RWPE1 (cell line): Measurements from ENCODE around the gene C16orf86.

Experiments
- CTCF ChIA-PET: fragments of 350-600 bp; sonication (Branson Sonifier 250); formaldehyde crosslinking; extraction: SDS; loops from one replicate; lab custom pipeline; 2021; lab: Yijun Ruan, JAX
- POLR2A ChIA-PET: fragments of 400-600 bp; formaldehyde crosslinking; extraction: SDS; loops from one replicate; lab custom pipeline; 2020; ENCODE audit warnings: antibody characterized with exemption; ENCODE audit not compliant: low non-redundant PET; lab: Yijun Ruan, JAX
- DNase-seq: peaks from one replicate; pipeline ENCODE4 v3.0.0; 2012; ENCODE audit warnings: low spot score
- H3K27ac ChIP-seq: fragments of 450-650 bp; 2 replicates; pipeline ENCODE4 v1.5.1; 2017
- CTCF ChIP-seq: fragments of 450-650 bp; conservative IDR thresholded peaks from 2 replicates; pipeline ENCODE4 v1.5.1; 2017; ENCODE audit warnings: low read depth, mild to moderate bottlenecking

C16orf86 gene

DNA sequence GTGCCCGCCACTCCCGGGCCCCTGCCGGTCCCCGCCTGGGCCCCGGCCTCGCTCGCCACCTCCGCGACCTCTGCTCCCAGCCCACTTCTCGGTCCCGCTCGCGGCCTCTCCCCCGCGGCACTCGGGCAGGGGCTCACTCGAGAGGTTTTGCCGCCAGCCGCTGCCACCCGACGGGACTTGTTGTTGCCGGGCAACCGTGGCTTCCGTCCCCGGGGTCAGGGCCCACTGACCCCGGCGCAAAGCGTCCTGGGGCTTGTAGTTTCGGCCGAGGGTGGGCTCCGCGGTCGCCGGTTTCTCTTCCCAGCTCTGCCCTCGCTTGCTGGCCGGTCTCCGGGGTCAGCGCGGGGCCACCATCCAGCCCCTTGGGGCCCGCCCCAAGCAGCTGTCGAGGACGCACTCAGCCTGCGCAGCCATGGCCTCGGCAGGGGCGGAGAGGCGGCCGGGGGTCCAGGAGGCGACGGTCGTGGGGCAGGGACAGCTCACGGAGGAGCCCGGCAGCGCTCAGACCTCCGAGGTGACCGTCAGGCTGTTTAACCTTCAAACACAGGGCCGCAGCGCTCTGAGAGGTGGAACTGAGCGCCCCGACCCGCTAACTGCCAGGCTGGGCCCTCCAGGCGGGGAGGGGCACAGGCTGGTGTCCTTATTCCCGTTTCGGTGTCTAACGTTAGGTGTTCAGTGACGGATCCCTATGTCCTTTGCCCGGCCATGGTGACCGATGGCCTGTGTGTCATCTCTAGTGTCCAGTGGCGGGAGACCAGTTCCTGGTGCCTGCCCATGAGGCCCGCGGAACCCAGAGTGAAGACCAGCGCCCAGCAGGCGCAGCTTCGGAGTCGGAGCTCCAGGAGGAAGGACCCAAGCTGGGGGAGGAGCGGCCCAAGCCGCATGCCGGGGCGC lies at the start of gene C16orf86, which contains the start of gene ENKD1:
C16orf86 (plus strand) TSS at position 256 of the 894 bp plus-strand sequence; CDS start at position 413, 157 bp downstream.
ENKD1 (minus strand) TSS at position 192 of the 894 bp plus-strand sequence. CDS start 308 bp downstream, outside the sequence.
- CTCF ChIA-PET = interaction anchor here (0.7 to 3.1 kb wide), 5 partner anchors 120 to 203 kb away, joined by 3 to 15 read pairs (median 5); no protein-coding TSS in a partner anchor
- POLR2A ChIA-PET = no interaction called here
- H3K27ac ChIP-seq = peak within 1 kb of the TSS; percentile 80
- no peak for TF ChIP-seq CTCF
- DNase-seq = peak; percentile 83

GRCh38 chr16:67628216-67628615 lies 38.4 kb upstream of the C16orf86 start:
- TF ChIP-seq CTCF = no peak
- H3K27ac ChIP-seq = no peak overlapping the region
- CTCF ChIA-PET = interaction anchor here (0.6 kb wide), 1 partner anchor 218 kb away, joined by 4 read pairs; no protein-coding TSS in a partner anchor
- POLR2A ChIA-PET = interaction anchor here (0.6 kb wide), 1 partner anchor 123 kb away, joined by 4 read pairs; no protein-coding TSS in a partner anchor
- no peak for DNase-seq

DNA sequence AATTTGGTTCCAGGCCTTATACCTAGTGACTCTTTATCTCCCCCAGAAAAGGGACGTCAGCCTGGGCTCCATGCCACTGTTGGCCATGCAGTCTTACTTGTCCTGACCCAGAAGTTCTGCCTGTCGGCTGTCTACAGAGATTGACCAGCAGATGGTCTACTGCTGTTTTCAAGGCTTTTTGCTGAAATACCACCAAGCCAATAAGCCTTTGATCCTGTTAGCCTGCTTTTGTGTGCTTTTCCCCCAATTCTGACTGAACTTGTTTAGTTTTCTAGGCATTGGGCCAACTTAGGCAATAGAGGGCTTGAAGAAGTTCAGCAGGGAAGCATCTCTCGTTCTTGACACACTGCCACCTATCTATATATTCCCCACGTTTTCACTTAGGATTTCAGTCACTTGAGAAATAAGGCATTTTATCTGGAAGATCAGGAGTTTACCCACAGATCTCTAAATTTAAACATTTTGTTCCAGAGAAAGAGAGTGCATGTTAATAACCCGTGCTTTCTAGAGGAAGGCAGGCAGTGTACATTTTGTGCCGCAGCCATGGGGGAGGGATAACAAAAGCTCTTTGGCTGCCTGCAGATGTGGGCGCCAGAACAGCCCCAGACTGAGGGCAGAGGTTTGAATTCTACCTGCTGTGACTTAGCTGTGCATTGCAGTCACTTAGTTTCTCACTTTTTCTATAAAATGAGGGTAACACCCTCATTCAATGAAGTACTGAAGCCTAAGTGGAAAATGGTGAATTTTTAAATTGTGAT lies 34.0 kb upstream of the C16orf86 start:
- POLR2A ChIA-PET = no interaction called here
- CTCF ChIA-PET = interaction anchor here (0.5 to 0.6 kb wide), 2 partner anchors 56 to 112 kb away, joined by 3 read pairs; no protein-coding TSS in a partner anchor
- DNase-seq = no peak
- no peak overlapping the region for H3K27ac ChIP-seq
- TF ChIP-seq CTCF = no peak

- no peak overlapping the region; the same call in 1 of the 2 replicates for H3K27ac ChIP-seq
- ChIA-PET POLR2A (no interaction called here), CTCF (no interaction called here)
- TF ChIP-seq CTCF = no peak
- DNase-seq = no peak
Observed at GRCh38 chr16:67636713-67637112, 29.9 kb upstream of the C16orf86 start.

DNA sequence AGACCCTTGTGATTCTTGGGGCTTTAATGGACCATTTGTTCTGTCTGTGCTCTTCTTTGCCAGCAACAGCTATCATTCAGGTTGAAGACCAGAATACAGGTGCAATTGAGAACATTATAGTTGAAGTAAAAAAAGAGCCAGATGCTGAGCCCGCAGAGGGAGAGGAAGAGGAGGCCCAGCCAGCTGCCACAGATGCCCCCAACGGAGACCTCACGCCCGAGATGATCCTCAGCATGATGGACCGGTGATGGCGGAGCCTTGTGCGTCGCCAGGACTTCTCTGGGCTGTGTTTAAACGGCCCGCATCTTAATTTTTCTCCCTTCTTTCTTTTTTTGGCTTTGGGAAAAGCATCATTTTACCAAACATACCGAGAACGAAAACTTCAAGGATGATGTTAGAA lies 29.0 kb upstream of the C16orf86 start:
- no peak overlapping the region for H3K27ac ChIP-seq
- ChIA-PET POLR2A (no interaction called here), CTCF (no interaction called here)
- TF ChIP-seq CTCF = no peak
- no peak for DNase-seq
